OCI-LY7 (cell line): Measurements from ENCODE around the gene IQCH. TPM values are rescaled to one million over a fixed set of nuclear protein-coding genes. Genes with fewer than 3 reads are reported as not detected.

Experiments
- Bru-seq: library from RNA; stranded (reverse); fragments of 400-500 nt; gene quantifications from one replicate; lab custom pipeline; 2021; lab: Mats Ljungman, UMichigan
- BruChase-seq, 2 experiments: library from RNA; stranded (reverse); fragments of 400-500 nt; gene quantifications; one replicate each; lab custom pipeline; 2021; lab: Mats Ljungman, UMichigan
- BruUV-seq: library from RNA; stranded (reverse); fragments of 400-500 nt; replicated peaks from 2 replicates; lab custom pipeline; 2021; lab: Mats Ljungman, UMichigan
- CTCF ChIA-PET: fragments of 300-600 bp; sonication (Branson Sonifier 250); formaldehyde crosslinking; loops from one replicate; lab custom pipeline; 2022; ENCODE audit warnings: antibody characterized with exemption; ENCODE audit not compliant: unreplicated experiment; lab: Charles Lee
- POLR2A ChIA-PET: fragments of 300-600 bp; sonication (Branson Sonifier 250); formaldehyde crosslinking; loops from one replicate; lab custom pipeline; 2022; ENCODE audit warnings: antibody characterized with exemption; lab: Charles Lee
- DNase-seq: peaks from one replicate; pipeline ENCODE4 v3.0.0-alpha.2; 2015; ENCODE audit warnings: low spot score
- H2AFZ ChIP-seq: fragments of 200-600 bp; sonication (generic), shearing (Covaris generic); 2 replicates; pipeline ENCODE4 v1.6.1; 2014; ENCODE audit warnings: mild to moderate bottlenecking, antibody characterized with exemption, low read length, moderate library complexity
- H3K27ac ChIP-seq: fragments of 200-600 bp; sonication (generic); 2 replicates; pipeline ENCODE4 v1.5.1; 2014; ENCODE audit warnings: mixed run types, low read depth, mild to moderate bottlenecking, moderate library complexity, low read length, inconsistent platforms; ENCODE audit not compliant: poor library complexity, severe bottlenecking
- H3K36me3 ChIP-seq: fragments of 200-600 bp; sonication (generic); 2 replicates; pipeline ENCODE4 v1.6.1; 2014; ENCODE audit warnings: mild to moderate bottlenecking, antibody characterized with exemption, low read length, moderate library complexity, mixed read lengths; ENCODE audit not compliant: insufficient read depth
- H3K4me1 ChIP-seq: fragments of 200-600 bp; sonication (generic); 2 replicates; pipeline ENCODE4 v1.5.1; 2014; ENCODE audit warnings: mild to moderate bottlenecking, low read length; ENCODE audit not compliant: insufficient read depth, poor library complexity, severe bottlenecking
- H3K4me2 ChIP-seq: fragments of 200-600 bp; sonication (generic); 2 replicates; pipeline ENCODE4 v1.6.1; 2014; ENCODE audit warnings: mild to moderate bottlenecking, low read length
- H3K4me3 ChIP-seq: fragments of 200-600 bp; sonication (generic); 2 replicates; pipeline ENCODE4 v1.5.1; 2014; ENCODE audit warnings: mild to moderate bottlenecking, low read depth, low read length; ENCODE audit not compliant: poor library complexity, severe bottlenecking
- H3K79me2 ChIP-seq: fragments of 200-600 bp; sonication (generic); 2 replicates; pipeline ENCODE4 v1.6.1; 2016; ENCODE audit warnings: low read depth, mild to moderate bottlenecking, low read length, moderate library complexity, mixed read lengths; ENCODE audit not compliant: insufficient read depth
- H3K9me2 ChIP-seq: fragments of 200-600 bp; sonication (generic); 2 replicates; pipeline ENCODE4 v1.6.1; 2016; ENCODE audit warnings: mild to moderate bottlenecking, low read length, mixed read lengths; ENCODE audit not compliant: insufficient read depth
- H3K9me3 ChIP-seq: fragments of 200-600 bp; sonication (generic); 2 replicates; pipeline ENCODE4 v1.6.1; 2014; ENCODE audit warnings: mild to moderate bottlenecking, mixed run types, low read length, mixed read lengths
- H4K20me1 ChIP-seq: fragments of 200-600 bp; sonication (generic); 2 replicates; pipeline ENCODE4 v1.6.1; 2014; ENCODE audit warnings: mild to moderate bottlenecking, antibody characterized with exemption, low read length, moderate library complexity, mixed read lengths; ENCODE audit not compliant: insufficient read depth
- CTCF ChIP-seq: fragments of 200-600 bp; sonication (generic); conservative IDR thresholded peaks from 2 replicates; pipeline ENCODE4 v1.5.1; 2014; ENCODE audit warnings: mild to moderate bottlenecking, antibody characterized with exemption, low read length, moderate library complexity, mixed read lengths
- EZH2phosphoT487 ChIP-seq: fragments of 200-600 bp; sonication (generic); IDR thresholded peaks from 2 replicates; pipeline ENCODE4 v1.6.1; 2018; ENCODE audit warnings: low read depth, borderline replicate concordance, mild to moderate bottlenecking, mixed run types, antibody characterized with exemption, low read length, moderate library complexity, mixed read lengths
- intact Hi-C: fragments of 100-400 bp; cut with micrococcal nuclease; formaldehyde crosslinking; loops from one replicate; pipeline ENCODE4 v1.10.0; 2022; ENCODE audit not compliant: unreplicated experiment
- long read RNA-seq: library from polyadenylated mRNA; stranded (forward); transcript quantifications from one replicate; pipeline ENCODE4 v2.0.0, GENCODE V29; 2022
- total RNA-seq, 2 experiments: library from RNA; depleted of rRNA in 1 of 2; stranded (reverse); fragments of >200 nt in 1 of 2; shearing (Covaris generic) in 1 of 2; gene quantifications; 2 replicates each; pipeline ENCODE4 v1.2.3, GENCODE V29; 2014 to 2022

IQCH gene
- total RNA-seq (2014; rRNA removed; shearing (Covaris generic)) (3.9 and 6.8 TPM in 2 replicates), total RNA-seq (2022) (5.8 and 5.9 TPM in 2 replicates), Bru-seq, nascent RNA (percentile 40 among the genes with signal in this experiment), BruChase-seq, experiment 1, labeled RNA remaining after a 6-hour chase (percentile 34 among the genes with signal in this experiment), BruChase-seq, experiment 2, labeled RNA remaining after a 2-hour chase (percentile 37 among the genes with signal in this experiment)
- long read RNA-seq, partial matches to known transcripts = 1 of 22 reads
- long read RNA-seq, other reads (novel, unspliced or antisense) = 21 of 22 reads

- intact Hi-C loops = loop anchor here (5.0 kb wide), 2 partner anchors 172 to 187 kb away; partner anchors contain the start of gene SMAD3
- POLR2A ChIA-PET = interaction anchor here (0.7 to 1.5 kb wide), 3 partner anchors 14 to 424 kb away, joined by 3 to 4 read pairs (median 4); no protein-coding TSS in a partner anchor
- peaks cover 3% of the 10 kb centered on the region; the same call in 1 of the 2 replicates for H3K36me3 ChIP-seq
Observed at GRCh38 chr15:67254238-67255175, at the start of gene IQCH, which contains the start of gene AAGAB. Gene IQCH, plus strand, starts transcription at chr15:67254786. Its CDS starts 111 bp downstream, at chr15:67254897. Gene AAGAB, minus strand, starts transcription at chr15:67254661. Its CDS starts 30 bp downstream, at chr15:67254631.

GRCh38 chr15:67207555-67208207 lies 46.9 kb upstream of the IQCH start:
- Histone ChIP-seq H3K36me3 (peaks cover 49% of the 10 kb centered on the region), H3K9me3 (no peaks in the 10 kb centered on the region), H3K79me2 (no peaks in the 10 kb centered on the region), H3K4me1 (peaks cover 4% of the 10 kb centered on the region), H4K20me1 (no peaks in the 10 kb centered on the region), H3K4me3 (no peak overlapping the region), H3K27ac (no peak overlapping the region), H2AFZ (no peak overlapping the region), H3K4me2 (no peak overlapping the region), H3K9me2 (no peaks in the 10 kb centered on the region)
- TF ChIP-seq EZH2phosphoT487 (no peak), CTCF (no peak)
- DNase-seq = no peak
- no TSS peak for BruUV-seq
- ChIA-PET POLR2A (no interaction called here), CTCF (no interaction called here)
- intact Hi-C loops = no loop called here

More at GRCh38 chr15:67254238-67255175, at the start of gene IQCH, which contains the start of gene AAGAB:
- peaks cover 14% of the 10 kb centered on the region for H3K4me1 ChIP-seq
- H3K27ac ChIP-seq = peak within 1 kb of the TSS; percentile 69
- CTCF ChIA-PET = interaction anchor here (0.5 to 0.6 kb wide), 3 partner anchors 26 to 314 kb away, joined by 3 read pairs; no protein-coding TSS in a partner anchor
- peak within 1 kb of the TSS; percentile 91 for H3K4me3 ChIP-seq
- H2AFZ ChIP-seq = peak within 1 kb of the TSS; percentile 77
- DNase-seq = peak; percentile 96
- H3K9me3 ChIP-seq = no peaks in the 10 kb centered on the region
- TF ChIP-seq CTCF (no peak), EZH2phosphoT487 (no peak)
- peaks cover 39% of the 10 kb centered on the region for H3K79me2 ChIP-seq
- 0 out of 2 replicates have a peak, but pooled peaks cover 4% of the 10 kb centered on the region for H4K20me1 ChIP-seq
- BruUV-seq = no TSS peak
- no peaks in the 10 kb centered on the region for H3K9me2 ChIP-seq
- H3K4me2 ChIP-seq = peak within 1 kb of the TSS; percentile 98
